HAP-1 (cell line): ENCODE data around the gene RASGRF1.

Experiments
- DNase-seq, 2 experiments: peaks; one replicate each; pipeline ENCODE4 v3.0.0-alpha.2; 2016 to 2020; ENCODE audit warnings: low spot score in 2 of 2
- H3K27me3 ChIP-seq: fragments of 250-450 bp; sonication (Bioruptor Pico); 2 replicates; pipeline ENCODE4 v1.5.1; 2020; ENCODE audit warnings: low read depth, mild to moderate bottlenecking, moderate library complexity
- H3K36me3 ChIP-seq: fragments of 250-450 bp; sonication (Bioruptor Pico); replicated peaks from 2 replicates; pipeline ENCODE4 v1.5.1; 2020; ENCODE audit warnings: mild to moderate bottlenecking
- H3K4me1 ChIP-seq: fragments of 250-450 bp; sonication (Bioruptor Pico); 2 replicates; pipeline ENCODE4 v1.5.1; 2020; ENCODE audit warnings: mild to moderate bottlenecking
- H3K4me3 ChIP-seq: fragments of 250-450 bp; sonication (Bioruptor Pico); 2 replicates; pipeline ENCODE4 v1.5.1; 2020; ENCODE audit warnings: mild to moderate bottlenecking, moderate library complexity
- H3K9me3 ChIP-seq: fragments of 250-450 bp; sonication (Bioruptor Pico); 2 replicates; pipeline ENCODE4 v1.5.1; 2020; ENCODE audit warnings: mild to moderate bottlenecking, moderate library complexity
- in situ Hi-C: fragments of 300-500 bp; cut with MboI; formaldehyde crosslinking; loops from 3 replicates; pipeline ENCODE4 v1.14.3; 2020; ENCODE audit warnings: low sequenced_read_pairs, inconsistent platforms, mixed read lengths

The RASGRF1 gene

GRCh38 chr15:78947506-78947905 lies 143.1 kb downstream of the RASGRF1 start:
- Histone ChIP-seq H3K27me3 (peaks cover 15% of the 10 kb centered on the region), H3K4me3 (no peak overlapping the region), H3K4me1 (peaks cover 5% of the 10 kb centered on the region), H3K36me3 (no peaks in the 10 kb centered on the region), H3K9me3 (no peaks in the 10 kb centered on the region)
- DNase-seq: no peak
- in situ Hi-C loops: no loop called here

- no peaks in the 10 kb centered on the region for H3K9me3 ChIP-seq
- H3K4me1 ChIP-seq: peaks cover 5% of the 10 kb centered on the region
- DNase-seq: no peak
- in situ Hi-C loops: no loop called here
- no peaks in the 10 kb centered on the region for H3K36me3 ChIP-seq
- H3K27me3 ChIP-seq: peaks cover 15% of the 10 kb centered on the region
- no peak overlapping the region for H3K4me3 ChIP-seq
Measured at GRCh38 chr15:78946493-78946892, 144.1 kb downstream of the RASGRF1 start.

GRCh38 chr15:78944669-78945407 lies 145.7 kb downstream of the RASGRF1 start, which contains the start of gene CTSH:
Gene CTSH (minus strand): TSS chr15:78945046. CDS start chr15:78944981, 65 bp downstream.
- Histone ChIP-seq H3K9me3 (no peaks in the 10 kb centered on the region), H3K27me3 (peaks cover 15% of the 10 kb centered on the region), H3K36me3 (no peaks in the 10 kb centered on the region), H3K4me3 (peak within 1 kb of the TSS; percentile 33), H3K4me1 (peaks cover 5% of the 10 kb centered on the region)
- peak; percentile 75 to 95 for DNase-seq
- in situ Hi-C loops: no loop called here

- no peaks in the 10 kb centered on the region for H3K36me3 ChIP-seq
- DNase-seq: peak in 1 of 2 experiments; percentile 28
- peaks cover 5% of the 10 kb centered on the region for H3K4me1 ChIP-seq
- peaks cover 15% of the 10 kb centered on the region for H3K27me3 ChIP-seq
- H3K4me3 ChIP-seq: peak overlapping the region; percentile 33
- in situ Hi-C loops: no loop called here
- no peaks in the 10 kb centered on the region for H3K9me3 ChIP-seq
Measured at GRCh38 chr15:78944202-78944625, 146.4 kb downstream of the RASGRF1 start.

- peaks cover 5% of the 10 kb centered on the region for H3K4me1 ChIP-seq
- no peaks in the 10 kb centered on the region for H3K36me3 ChIP-seq
- in situ Hi-C loops: no loop called here
- H3K9me3 ChIP-seq: no peaks in the 10 kb centered on the region
- DNase-seq: peak in 1 of 2 experiments; percentile 28
- H3K27me3 ChIP-seq: peaks cover 15% of the 10 kb centered on the region
- no peak overlapping the region for H3K4me3 ChIP-seq
Measured at GRCh38 chr15:78943692-78944091, 146.9 kb downstream of the RASGRF1 start.

- H3K9me3 ChIP-seq: no peaks in the 10 kb centered on the region
- no peaks in the 10 kb centered on the region for H3K36me3 ChIP-seq
- no peak for DNase-seq
- H3K4me3 ChIP-seq: no peak overlapping the region
- in situ Hi-C loops: no loop called here
- H3K27me3 ChIP-seq: peaks cover 15% of the 10 kb centered on the region
- peaks cover 5% of the 10 kb centered on the region for H3K4me1 ChIP-seq
Measured at GRCh38 chr15:78942741-78943140, 147.8 kb downstream of the RASGRF1 start.

GRCh38 chr15:78938658-78939488 lies 151.7 kb downstream of the RASGRF1 start:
- H3K4me1 ChIP-seq: no peaks in the 10 kb centered on the region
- H3K27me3 ChIP-seq: peaks cover 6% of the 10 kb centered on the region; the same call in 1 of the 2 replicates
- no peaks in the 10 kb centered on the region for H3K9me3 ChIP-seq
- no peak overlapping the region for H3K4me3 ChIP-seq
- no peaks in the 10 kb centered on the region for H3K36me3 ChIP-seq
- no peak for DNase-seq
- in situ Hi-C loops: no loop called here

GRCh38 chr15:78937132-78937739 lies 153.3 kb downstream of the RASGRF1 start:
- in situ Hi-C loops: no loop called here
- no peak overlapping the region for H3K4me3 ChIP-seq
- H3K9me3 ChIP-seq: no peaks in the 10 kb centered on the region

GRCh38 chr15:78934655-78935023 lies 155.9 kb downstream of the RASGRF1 start:
- H3K4me1 ChIP-seq: no peaks in the 10 kb centered on the region
- H3K27me3 ChIP-seq: no peaks in the 10 kb centered on the region
- in situ Hi-C loops: no loop called here
- no peaks in the 10 kb centered on the region for H3K36me3 ChIP-seq
- no peak for DNase-seq
- H3K9me3 ChIP-seq: no peaks in the 10 kb centered on the region
- no peak overlapping the region for H3K4me3 ChIP-seq

More at GRCh38 chr15:78937132-78937739, 153.3 kb downstream of the RASGRF1 start:
- H3K27me3 ChIP-seq: no peaks in the 10 kb centered on the region
- DNase-seq: no peak
- no peaks in the 10 kb centered on the region for H3K4me1 ChIP-seq
- H3K36me3 ChIP-seq: no peaks in the 10 kb centered on the region

- Histone ChIP-seq H3K27me3 (no peaks in the 10 kb centered on the region), H3K9me3 (no peaks in the 10 kb centered on the region), H3K4me3 (no peak overlapping the region), H3K4me1 (no peaks in the 10 kb centered on the region), H3K36me3 (no peaks in the 10 kb centered on the region)
- in situ Hi-C loops: no loop called here
- DNase-seq: no peak
Measured at GRCh38 chr15:78933823-78934654, 156.5 kb downstream of the RASGRF1 start.

- H3K9me3 ChIP-seq: no peaks in the 10 kb centered on the region
- no peaks in the 10 kb centered on the region for H3K27me3 ChIP-seq
- H3K4me1 ChIP-seq: no peaks in the 10 kb centered on the region
- in situ Hi-C loops: no loop called here
- DNase-seq: no peak
- no peak overlapping the region for H3K4me3 ChIP-seq
- no peaks in the 10 kb centered on the region for H3K36me3 ChIP-seq
Measured at GRCh38 chr15:78933187-78933822, 157.3 kb downstream of the RASGRF1 start.

- no peaks in the 10 kb centered on the region for H3K9me3 ChIP-seq
- no peak for DNase-seq
- H3K36me3 ChIP-seq: 0 out of 2 replicates have a peak, but pooled peaks cover 6% of the 10 kb centered on the region
- in situ Hi-C loops: no loop called here
- no peaks in the 10 kb centered on the region for H3K4me1 ChIP-seq
- no peak overlapping the region for H3K4me3 ChIP-seq
- H3K27me3 ChIP-seq: no peaks in the 10 kb centered on the region
Measured at GRCh38 chr15:78932258-78932808, 158.2 kb downstream of the RASGRF1 start.
